Astrocyte (in vitro differentiated cells and primary cell): ENCODE data around the gene ACER1.

Source experiments
- EZH2 ChIP-seq: IDR thresholded peaks from 2 replicates; pipeline ENCODE4 v1.6.1; 2012; ENCODE audit warnings: mild to moderate bottlenecking, low read length, inconsistent platforms; ENCODE audit not compliant: insufficient read depth
- TF ChIP-seq, protein P1 (sequence below): IDR thresholded peaks from 2 replicates; pipeline ENCODE4 v1.5.1; 2011; ENCODE audit warnings: low read depth, mild to moderate bottlenecking, inconsistent platforms, low read length, moderate library complexity; ENCODE audit not compliant: insufficient read depth

- TF ChIP-seq, protein P1, sequence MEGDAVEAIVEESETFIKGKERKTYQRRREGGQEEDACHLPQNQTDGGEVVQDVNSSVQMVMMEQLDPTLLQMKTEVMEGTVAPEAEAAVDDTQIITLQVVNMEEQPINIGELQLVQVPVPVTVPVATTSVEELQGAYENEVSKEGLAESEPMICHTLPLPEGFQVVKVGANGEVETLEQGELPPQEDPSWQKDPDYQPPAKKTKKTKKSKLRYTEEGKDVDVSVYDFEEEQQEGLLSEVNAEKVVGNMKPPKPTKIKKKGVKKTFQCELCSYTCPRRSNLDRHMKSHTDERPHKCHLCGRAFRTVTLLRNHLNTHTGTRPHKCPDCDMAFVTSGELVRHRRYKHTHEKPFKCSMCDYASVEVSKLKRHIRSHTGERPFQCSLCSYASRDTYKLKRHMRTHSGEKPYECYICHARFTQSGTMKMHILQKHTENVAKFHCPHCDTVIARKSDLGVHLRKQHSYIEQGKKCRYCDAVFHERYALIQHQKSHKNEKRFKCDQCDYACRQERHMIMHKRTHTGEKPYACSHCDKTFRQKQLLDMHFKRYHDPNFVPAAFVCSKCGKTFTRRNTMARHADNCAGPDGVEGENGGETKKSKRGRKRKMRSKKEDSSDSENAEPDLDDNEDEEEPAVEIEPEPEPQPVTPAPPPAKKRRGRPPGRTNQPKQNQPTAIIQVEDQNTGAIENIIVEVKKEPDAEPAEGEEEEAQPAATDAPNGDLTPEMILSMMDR, result no peak
- TF ChIP-seq EZH2, result no peak
Observed at GRCh38 chr19:6261883-6262282, 71.5 kb downstream of the ACER1 start.
